ENCODE measurements around the gene PPCDC.
A peak's percentile ranks its signal among the peaks of the same experiment; 100 is the strongest.

PPCDC gene

GRCh38 chr15:74983725-74984231, 39.6 kb upstream of the PPCDC start:
- DNase-seq (ENCODE audit: low read depth), result no peak
- no peak overlapping the region for H3K4me3 ChIP-seq (ENCODE audit: low read depth, low read length)
- TF ChIP-seq CTCF (IDR thresholded peaks at IDR 0.05; ENCODE audit: control insufficient read depth, extremely low read depth, insufficient read depth), result no peak

GRCh38 chr15:74988007-74988800, 35.2 kb upstream of the PPCDC start:
- no peak overlapping the region for H3K4me3 ChIP-seq (ENCODE audit: low read depth, low read length)
- 0 out of 2 replicates have a peak, but pooled peaks have one; percentile 16 for TF ChIP-seq CTCF (IDR thresholded peaks at IDR 0.05; ENCODE audit: control insufficient read depth, extremely low read depth, insufficient read depth)
- DNase-seq (ENCODE audit: low read depth), result no peak

- DNase-seq (ENCODE audit: low read depth), result no peak
- no peak for TF ChIP-seq CTCF (IDR thresholded peaks at IDR 0.05; ENCODE audit: control insufficient read depth, extremely low read depth, insufficient read depth)
These were observed 33.9 kb upstream of the PPCDC start for GRCh38 chr15:74989527-74989926.

GRCh38 chr15:74992619-74993018, 30.8 kb upstream of the PPCDC start:
- no peak for DNase-seq (ENCODE audit: low read depth)
- TF ChIP-seq CTCF (IDR thresholded peaks at IDR 0.05; ENCODE audit: control insufficient read depth, extremely low read depth, insufficient read depth), result no peak
- H3K4me3 ChIP-seq (ENCODE audit: low read depth, low read length), result no peak overlapping the region

More at GRCh38 chr15:74989527-74989926, 33.9 kb upstream of the PPCDC start:
- H3K4me3 ChIP-seq (ENCODE audit: low read depth, low read length), result no peak overlapping the region

GRCh38 chr15:74994236-74994635, 29.2 kb upstream of the PPCDC start:
- TF ChIP-seq CTCF (IDR thresholded peaks at IDR 0.05; ENCODE audit: control insufficient read depth, extremely low read depth, insufficient read depth), result no peak
- H3K4me3 ChIP-seq (ENCODE audit: low read depth, low read length), result no peak overlapping the region
- DNase-seq (ENCODE audit: low read depth), result no peak

- TF ChIP-seq CTCF (IDR thresholded peaks at IDR 0.05; ENCODE audit: control insufficient read depth, extremely low read depth, insufficient read depth), result no peak
- H3K4me3 ChIP-seq (ENCODE audit: low read depth, low read length), result peak overlapping the region; percentile 39
- no peak for DNase-seq (ENCODE audit: low read depth)
These were observed 28.7 kb upstream of the PPCDC start for GRCh38 chr15:74994685-74995084.

Data from LNCaP clone FGC (cell line).